SK-N-SH treated with all-trans-retinoic acid at 6 μM for 48 hours (cell line): ENCODE measurements around the gene GLUD2.

ENCODE experiments used
- BACH2 ChIP-seq: fragments of 250-450 bp; sonication (Bioruptor Pico); IDR thresholded peaks from 2 replicates; pipeline ENCODE4 v1.9.0; 2021; ENCODE audit warnings: mild to moderate bottlenecking, borderline replicate concordance
- ISL1 ChIP-seq: fragments of 250-450 bp; sonication (Bioruptor Pico); IDR thresholded peaks from 2 replicates; pipeline ENCODE4 v2.1.2; 2022; ENCODE audit warnings: mild to moderate bottlenecking, moderate library complexity
- PPARA ChIP-seq: fragments of 250-450 bp; sonication (Bioruptor Pico); IDR thresholded peaks from 2 replicates; pipeline ENCODE4 v1.5.0; 2020; ENCODE audit warnings: mild to moderate bottlenecking, borderline replicate concordance
- RARB ChIP-seq: fragments of 250-450 bp; sonication (Bioruptor Pico); IDR thresholded peaks from 2 replicates; pipeline ENCODE4 v1.8.0; 2021; ENCODE audit warnings: mild to moderate bottlenecking, moderate library complexity
- ZFP30 ChIP-seq: fragments of 450-650 bp; formaldehyde crosslinking; IDR thresholded peaks from 2 replicates; pipeline ENCODE4 v1.5.0; 2022; ENCODE audit warnings: mild to moderate bottlenecking, moderate library complexity
- TF ChIP-seq, protein P1 (sequence below): fragments of 250-450 bp; sonication (Bioruptor Pico); IDR thresholded peaks from 2 replicates; pipeline ENCODE4 v1.5.1; 2020; ENCODE audit warnings: low read depth, mild to moderate bottlenecking, moderate library complexity

DNA sequence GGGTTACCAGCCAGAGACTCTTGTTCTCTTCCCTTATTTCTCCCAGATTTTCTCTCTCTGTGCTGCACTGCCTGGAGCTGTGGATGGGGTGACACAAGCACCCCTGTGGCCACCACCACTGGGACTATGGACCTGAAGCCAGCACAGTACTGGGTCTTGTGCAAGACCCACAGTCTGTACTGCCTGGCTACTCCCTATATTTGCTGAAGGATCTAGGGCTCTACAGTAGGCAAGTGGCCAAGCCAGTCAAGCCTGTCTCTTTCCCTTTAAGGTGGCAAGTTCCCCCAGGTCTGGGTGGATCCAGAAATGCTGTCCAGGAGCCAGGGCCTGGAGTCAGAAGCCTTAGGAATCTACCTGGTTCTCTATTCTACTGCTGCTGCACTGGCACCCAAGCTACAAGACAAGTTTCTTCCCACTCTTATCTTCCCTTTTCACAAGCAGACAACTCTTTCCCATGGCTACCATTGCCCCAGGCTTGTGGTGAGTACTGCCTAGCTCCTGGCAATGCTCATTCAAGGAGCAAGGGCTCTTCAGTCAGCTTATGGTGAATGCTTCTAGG is 33.4 kb upstream of the GLUD2 start:
- no peak for TF ChIP-seq RARB (CRISPR knock-in tag)
- no peak for TF ChIP-seq ISL1 (CRISPR knock-in tag)
- no peak for TF ChIP-seq ZFP30
- TF ChIP-seq, protein P1, sequence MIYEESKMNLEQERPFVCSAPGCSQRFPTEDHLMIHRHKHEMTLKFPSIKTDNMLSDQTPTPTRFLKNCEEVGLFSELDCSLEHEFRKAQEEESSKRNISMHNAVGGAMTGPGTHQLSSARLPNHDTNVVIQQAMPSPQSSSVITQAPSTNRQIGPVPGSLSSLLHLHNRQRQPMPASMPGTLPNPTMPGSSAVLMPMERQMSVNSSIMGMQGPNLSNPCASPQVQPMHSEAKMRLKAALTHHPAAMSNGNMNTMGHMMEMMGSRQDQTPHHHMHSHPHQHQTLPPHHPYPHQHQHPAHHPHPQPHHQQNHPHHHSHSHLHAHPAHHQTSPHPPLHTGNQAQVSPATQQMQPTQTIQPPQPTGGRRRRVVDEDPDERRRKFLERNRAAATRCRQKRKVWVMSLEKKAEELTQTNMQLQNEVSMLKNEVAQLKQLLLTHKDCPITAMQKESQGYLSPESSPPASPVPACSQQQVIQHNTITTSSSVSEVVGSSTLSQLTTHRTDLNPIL = no peak
- no peak for TF ChIP-seq BACH2 (CRISPR knock-in tag)
- TF ChIP-seq PPARA (CRISPR knock-in tag) = no peak
